SK-N-MC (cell line): ENCODE measurements around the gene SMIM34.
"Not testable (repeated sequence)": the region's sequence is repeated elsewhere in the genome, so short reads cannot be mapped to it uniquely, and the experiment has no call there.

Experiments
- FOXP2 ChIP-seq: optimal IDR thresholded peaks from 2 replicates; pipeline ENCODE3; 2011; ENCODE audit warnings: mild to moderate bottlenecking, moderate library complexity; ENCODE audit not compliant: insufficient read depth; ENCODE audit errors: extremely low read length, control extremely low read depth
- POLR2AphosphoS5 ChIP-seq: IDR thresholded peaks from 2 replicates; pipeline ENCODE4 v1.6.1; 2012; ENCODE audit warnings: mild to moderate bottlenecking, low read depth, low read length, borderline replicate concordance

- not testable (repeated sequence) for TF ChIP-seq POLR2AphosphoS5, FOXP2
Observed at GRCh38 chr21:34417448-34418077, 6.2 kb downstream of the SMIM34 start.
